Psoas muscle (tissue), 8 donors: ENCODE data around the gene IL16. TPM values are rescaled to one million over a fixed set of nuclear protein-coding genes. Genes with fewer than 3 reads are reported as not detected.

Experiments used
- ATAC-seq, 4 donors: fragments of 200-7000 bp; cut with Tn5 transposase; one replicate each; pipeline ENCODE4 v1.9.1; 2020; ENCODE audit warnings: moderate library complexity in 3 of 4, mild to moderate bottlenecking in 2 of 4
- DNase-seq, 2 donors: peaks; one replicate each; pipeline ENCODE4 v3.0.0-alpha.2; 2020
- H3K27ac ChIP-seq: fragments of 200-600 bp; one replicate; pipeline ENCODE4 v1.8.0; 2022
- H3K27me3 ChIP-seq, 3 donors: fragments of 200-600 bp in 1 of 3; one replicate each; pipeline versions ENCODE4 v1.6.1 to v1.8.0; 2013 to 2022; ENCODE audit warnings: low read length in 2 of 3, mild to moderate bottlenecking in 2 of 3, moderate library complexity in 1 of 3; ENCODE audit not compliant: insufficient read depth in 3 of 3
- H3K36me3 ChIP-seq, 2 donors: fragments of 200-600 bp in 1 of 2; one replicate each; pipeline versions ENCODE4 v1.6.1 to v1.8.0; 2013 to 2022; ENCODE audit warnings: low read depth in 1 of 2, mild to moderate bottlenecking in 1 of 2, moderate library complexity in 1 of 2; ENCODE audit not compliant: insufficient read depth in 1 of 2
- H3K4me1 ChIP-seq: fragments of 200-600 bp; one replicate; pipeline ENCODE4 v1.8.0; 2022
- H3K4me3 ChIP-seq: fragments of 200-600 bp; one replicate; pipeline ENCODE4 v1.8.0; 2022; ENCODE audit warnings: mild to moderate bottlenecking
- H3K9me3 ChIP-seq: fragments of 200-600 bp; one replicate; pipeline ENCODE4 v1.8.0; 2022
- WGBS, 3 donors: extraction: QIAGEN DNeasy Blood & Tissue Kit; methylation state at CpG; one replicate each; pipeline versions ENCODE4 v1.1.6 to v1.1.7; 2013; 5-methylcytosine and 5-hydroxymethylcytosine counted together
- intact Hi-C, 2 donors: fragments of 100-400 bp; cut with DNase I; formaldehyde crosslinking; loops; one replicate each; pipeline versions ENCODE4 v1.11.0 to v1.14.2; 2022
- polyA plus RNA-seq, 3 donors: library from polyadenylated mRNA; stranded (reverse); fragments of 200-250 nt; gene quantifications; one replicate each; pipeline ENCODE4 v1.2.3, GENCODE V29; 2013
- total RNA-seq, 4 donors: library from RNA; stranded (reverse); fragmentation: NEBNext Ultra II Directional in 2 of 4; extraction: Animal tissue kit (Norgen Biotek cat#: 25700) in 2 of 4; gene quantifications; one replicate each; pipeline versions ENCODE4 v1.2.1 to v1.2.4, GENCODE V29; 2021 to 2023
- TF ChIP-seq, protein P1 (sequence below): fragments of 200-600 bp; IDR thresholded peaks from one replicate; pipeline ENCODE4 v1.8.0; 2022; ENCODE audit warnings: antibody characterized with exemption
- donor health status: healthy with polysubstance abuse.
- donor health status: DM: no; HTN: no; CAD: no; lungs with moderate emphysema.
- donor health status: Bipolar disorder and iron deficiency.
- donor health status: healthy.
- donor health status: DM: yes; HTN: yes; CAD: no.
- donor health status: DM: no; HTN: no; CAD: no.
- donor health status: DM: no; HTN: no; CAD: no.
- donor health status: DM: yes; HTN: yes; CAD: no.

IL16 gene
- total and polyA plus RNA-seq, 7 donors, result 1.2 to 5.3 (median 2.4) TPM

DNA sequence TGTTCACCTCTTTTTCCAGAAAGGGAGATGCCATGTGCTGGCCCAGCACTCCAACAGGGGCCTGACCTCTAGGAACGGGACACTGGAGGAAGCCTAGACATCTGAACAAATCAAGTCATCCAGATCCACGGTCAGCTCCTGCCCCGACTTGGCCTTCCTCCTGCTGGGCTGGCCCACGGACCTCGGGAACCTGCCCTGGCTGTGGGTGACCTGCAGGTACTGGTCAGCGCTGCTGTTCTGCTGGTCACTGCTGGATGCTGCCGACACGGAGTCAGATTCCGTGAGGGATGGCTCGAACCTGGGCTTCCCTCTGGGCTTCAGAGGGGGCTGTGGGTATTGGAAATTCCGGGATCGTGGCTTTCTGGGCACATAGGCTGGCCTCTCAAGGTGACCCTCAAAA is 135.6 kb downstream of the IL16 start:
- H3K27ac ChIP-seq, result no peak overlapping the region
- H3K4me3 ChIP-seq, result no peak overlapping the region
- WGBS, 3 donors, result 95 to 97% (median 96%) methylated on average over 12 of the region's 12 CpGs
- DNase-seq, result no peak
- intact Hi-C loops, result loop anchor here in 1 of 2 donors (5.0 kb wide), 1 partner anchor 55 kb away; no protein-coding TSS in a partner anchor
- H3K4me1 ChIP-seq, result no peaks in the 10 kb centered on the region
- H3K36me3 ChIP-seq, result no peaks in the 10 kb centered on the region
- H3K9me3 ChIP-seq, result no peaks in the 10 kb centered on the region
- ATAC-seq, result no peak
- TF ChIP-seq, protein P1, sequence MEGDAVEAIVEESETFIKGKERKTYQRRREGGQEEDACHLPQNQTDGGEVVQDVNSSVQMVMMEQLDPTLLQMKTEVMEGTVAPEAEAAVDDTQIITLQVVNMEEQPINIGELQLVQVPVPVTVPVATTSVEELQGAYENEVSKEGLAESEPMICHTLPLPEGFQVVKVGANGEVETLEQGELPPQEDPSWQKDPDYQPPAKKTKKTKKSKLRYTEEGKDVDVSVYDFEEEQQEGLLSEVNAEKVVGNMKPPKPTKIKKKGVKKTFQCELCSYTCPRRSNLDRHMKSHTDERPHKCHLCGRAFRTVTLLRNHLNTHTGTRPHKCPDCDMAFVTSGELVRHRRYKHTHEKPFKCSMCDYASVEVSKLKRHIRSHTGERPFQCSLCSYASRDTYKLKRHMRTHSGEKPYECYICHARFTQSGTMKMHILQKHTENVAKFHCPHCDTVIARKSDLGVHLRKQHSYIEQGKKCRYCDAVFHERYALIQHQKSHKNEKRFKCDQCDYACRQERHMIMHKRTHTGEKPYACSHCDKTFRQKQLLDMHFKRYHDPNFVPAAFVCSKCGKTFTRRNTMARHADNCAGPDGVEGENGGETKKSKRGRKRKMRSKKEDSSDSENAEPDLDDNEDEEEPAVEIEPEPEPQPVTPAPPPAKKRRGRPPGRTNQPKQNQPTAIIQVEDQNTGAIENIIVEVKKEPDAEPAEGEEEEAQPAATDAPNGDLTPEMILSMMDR, result no peak
- H3K27me3 ChIP-seq, result peaks cover 0 to 8% (median 0%) of the 10 kb centered on the region in 3 donors

DNA sequence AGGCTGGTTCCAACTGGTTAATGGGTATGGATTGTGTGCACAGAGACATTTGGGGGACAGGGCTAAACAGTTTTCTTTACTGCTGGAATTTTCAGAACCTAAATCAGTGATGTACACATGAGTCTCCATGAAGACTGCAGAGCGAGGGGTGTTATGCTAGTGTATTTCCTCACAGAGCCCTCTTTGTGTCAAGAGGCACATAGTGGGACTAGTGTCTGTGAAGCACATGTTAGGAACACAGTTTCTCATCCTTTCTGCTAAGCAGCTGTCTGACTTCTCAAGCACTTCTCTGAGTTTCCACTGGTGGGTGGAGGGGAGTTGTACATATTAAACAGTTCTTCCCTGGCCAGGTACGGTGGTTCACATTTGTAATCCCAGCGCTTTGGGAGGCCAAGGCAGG is 136.7 kb downstream of the IL16 start:
- H3K4me1 ChIP-seq, result no peaks in the 10 kb centered on the region
- H3K4me3 ChIP-seq, result no peak overlapping the region
- intact Hi-C loops, result loop anchor here in 1 of 2 donors (5.0 kb wide), 1 partner anchor 56 kb away; no protein-coding TSS in a partner anchor
- no peak overlapping the region for H3K27ac ChIP-seq
- TF ChIP-seq, protein P1, result no peak
- H3K9me3 ChIP-seq, result no peaks in the 10 kb centered on the region
- WGBS, 3 donors, result 93 to 98% (median 95%) methylated on average over 3 of the region's 3 CpGs
- DNase-seq (no peak), ATAC-seq (no peak)
- no peaks in the 10 kb centered on the region for H3K36me3 ChIP-seq
- H3K27me3 ChIP-seq, result peaks cover 0 to 10% (median 0%) of the 10 kb centered on the region in 3 donors

DNA sequence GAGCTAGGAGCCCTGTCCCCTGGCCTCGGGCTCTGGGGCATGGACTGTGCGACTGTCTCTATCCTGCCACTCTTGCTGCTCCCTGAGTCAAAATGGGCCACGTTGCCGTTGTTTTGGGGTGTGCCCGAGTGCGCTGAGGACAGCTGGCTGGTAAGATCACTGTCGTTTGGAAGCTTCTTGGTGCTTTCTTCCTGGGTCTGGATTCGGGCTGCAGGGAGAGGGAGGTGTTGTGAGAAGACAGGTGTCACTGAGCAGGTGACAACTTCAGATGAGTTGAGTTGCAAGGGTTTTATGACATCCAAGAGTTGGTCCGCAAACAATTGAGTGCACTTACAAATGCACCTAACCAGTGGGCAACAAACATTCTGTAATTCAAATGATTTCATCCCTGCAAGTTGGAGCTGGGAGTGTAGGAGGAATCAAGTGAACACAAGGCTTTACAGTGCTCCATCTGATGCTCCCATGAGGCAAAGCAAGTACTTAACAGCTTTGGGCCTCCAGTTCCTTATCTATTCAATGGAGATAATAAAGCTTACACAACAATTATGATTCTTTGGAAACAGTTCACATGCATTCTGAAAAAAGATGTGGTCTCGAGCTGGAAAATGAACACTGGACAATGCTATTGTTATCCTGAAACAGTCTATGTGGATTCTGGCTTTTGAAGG is 138.2 kb downstream of the IL16 start:
- ATAC-seq, result no peak
- H3K27ac ChIP-seq, result no peak overlapping the region
- TF ChIP-seq, protein P1, result no peak

DNA sequence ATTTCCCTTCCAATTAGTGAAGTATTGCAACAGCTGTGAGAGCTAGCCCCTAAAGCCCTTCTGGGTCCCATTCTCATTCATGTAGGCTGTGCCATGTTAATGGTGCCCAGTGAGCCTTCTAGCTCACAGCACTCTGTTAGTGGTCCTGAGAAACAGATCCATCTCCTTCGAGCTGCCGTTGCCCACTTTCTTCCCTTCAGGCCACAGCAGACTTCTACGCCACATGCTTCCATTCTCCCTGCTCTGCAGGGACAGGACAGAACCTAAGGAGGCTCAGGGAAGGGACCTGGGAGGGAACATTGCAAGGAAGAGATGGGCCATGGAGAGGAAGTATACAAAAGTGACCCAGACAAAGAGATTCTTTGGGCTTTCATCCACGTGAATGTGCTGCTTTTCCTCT is 139.0 kb downstream of the IL16 start:
- WGBS, 3 donors, result 82 to 85% (median 85%) methylated on average over 4 of the region's 4 CpGs
- TF ChIP-seq, protein P1, result no peak
- Histone ChIP-seq H3K9me3 (no peaks in the 10 kb centered on the region), H3K4me1 (no peaks in the 10 kb centered on the region), H3K36me3 (no peaks in the 10 kb centered on the region), H3K27me3 (peaks cover 0 to 10% (median 0%) of the 10 kb centered on the region in 3 donors), H3K27ac (no peak overlapping the region), H3K4me3 (no peak overlapping the region)
- no peak for DNase-seq
- intact Hi-C loops, result no loop called here
- no peak for ATAC-seq

More for the DNA sequence above, 138.2 kb downstream of the IL16 start:
- Histone ChIP-seq H3K27me3 (peaks cover 0 to 10% (median 0%) of the 10 kb centered on the region in 3 donors), H3K4me1 (no peaks in the 10 kb centered on the region), H3K4me3 (no peak overlapping the region), H3K36me3 (no peaks in the 10 kb centered on the region), H3K9me3 (no peaks in the 10 kb centered on the region)
- WGBS, 3 donors, result 72 to 78% (median 75%) methylated on average over 10 of the region's 10 CpGs
- intact Hi-C loops, result loop anchor here in 1 of 2 donors (5.0 kb wide), 1 partner anchor 58 kb away; no protein-coding TSS in a partner anchor
- DNase-seq, result no peak
